ENCODE measurements around the gene MIPOL1. TPM values are rescaled to one million over a fixed set of nuclear protein-coding genes. Genes with fewer than 3 reads are reported as not detected.

The MIPOL1 gene
- total and polyA plus RNA-seq, 2 of the 13 experiments (the other 11 are each of a cell fraction or from before 2014, with no cell fraction given) = 8.6 to 34.2 TPM

GRCh38 chr14:37246427-37246829 lies 48.7 kb downstream of the MIPOL1 start (continued):
- TF ChIP-seq HMGXB3 (CRISPR knock-in tag; IDR thresholded peaks at IDR 0.05; ENCODE audit: borderline replicate concordance) (0 out of 2 replicates have a peak, but pooled peaks have one; percentile 35), SATB2 (CRISPR knock-in tag; IDR thresholded peaks at IDR 0.05) (0 out of 2 replicates have a peak, but pooled peaks have one; percentile 50), CERS6 (CRISPR knock-in tag; IDR thresholded peaks at IDR 0.05) (no peak), SMARCE1 (IDR thresholded peaks at IDR 0.05; ENCODE audit: borderline replicate concordance) (no peak), HOXA3 (CRISPR knock-in tag; IDR thresholded peaks at IDR 0.05) (no peak), NR2F1 (CRISPR knock-in tag; IDR thresholded peaks at IDR 0.05) (peak in 1 of 2 experiments; percentile 39; a peak in 1 of 4 replicates), ATF2 (CRISPR knock-in tag; IDR thresholded peaks at IDR 0.05) (no peak), FOXJ3 (CRISPR knock-in tag; IDR thresholded peaks at IDR 0.05; ENCODE audit: borderline replicate concordance) (peak; percentile 51; the same call in 1 of the 2 replicates), ATF4 (CRISPR knock-in tag; IDR thresholded peaks at IDR 0.05) (peak in 1 of 2 experiments; percentile 2; a peak in 1 of 4 replicates), GRHL1 (CRISPR knock-in tag; conservative IDR thresholded peaks at IDR 0.05) (no peak), HNF1B (CRISPR knock-in tag; IDR thresholded peaks at IDR 0.05) (no peak), PHF8 (CRISPR knock-in tag; IDR thresholded peaks at IDR 0.05) (no peak), MTF2 (CRISPR knock-in tag; IDR thresholded peaks at IDR 0.05; ENCODE audit: borderline replicate concordance) (no peak), PHB2 (IDR thresholded peaks at IDR 0.05; ENCODE audit: partially characterized antibody) (no peak), ZNF337 (CRISPR knock-in tag; IDR thresholded peaks at IDR 0.05; ENCODE audit: borderline replicate concordance, low read depth) (no peak), FOXK2 (IDR thresholded peaks at IDR 0.05) (no peak), GATAD2A (CRISPR knock-in tag; IDR thresholded peaks at IDR 0.05) (peak; percentile 73)
